COR-L47 (cell line): Measurements from ENCODE around the gene ZC3H7B.
"Not testable (repeated sequence)": the region's sequence is repeated elsewhere in the genome, so short reads cannot be mapped to it uniquely, and the experiment has no call there.

Source experiments
- DNase-seq: peaks from one replicate; lab custom pipeline; 2025; lab: John Stamatoyannopoulos, UW

Gene ZC3H7B

GRCh38 chr22:41285820-41286638 is 15.3 kb upstream of the ZC3H7B start, which contains the start of gene RANGAP1:
TSS of gene RANGAP1 (minus strand) at chr22:41286187. CDS start at chr22:41281044, 5,143 bp downstream.
- DNase-seq = peak; percentile 99

- DNase-seq = peak; percentile 18
These were observed 14.7 kb upstream of the ZC3H7B start for GRCh38 chr22:41286639-41287091.

GRCh38 chr22:41288245-41288946 is 12.9 kb upstream of the ZC3H7B start:
- peak; percentile 26 for DNase-seq

- no peak for DNase-seq
These were observed 11.7 kb upstream of the ZC3H7B start for GRCh38 chr22:41289671-41290070.

DNA sequence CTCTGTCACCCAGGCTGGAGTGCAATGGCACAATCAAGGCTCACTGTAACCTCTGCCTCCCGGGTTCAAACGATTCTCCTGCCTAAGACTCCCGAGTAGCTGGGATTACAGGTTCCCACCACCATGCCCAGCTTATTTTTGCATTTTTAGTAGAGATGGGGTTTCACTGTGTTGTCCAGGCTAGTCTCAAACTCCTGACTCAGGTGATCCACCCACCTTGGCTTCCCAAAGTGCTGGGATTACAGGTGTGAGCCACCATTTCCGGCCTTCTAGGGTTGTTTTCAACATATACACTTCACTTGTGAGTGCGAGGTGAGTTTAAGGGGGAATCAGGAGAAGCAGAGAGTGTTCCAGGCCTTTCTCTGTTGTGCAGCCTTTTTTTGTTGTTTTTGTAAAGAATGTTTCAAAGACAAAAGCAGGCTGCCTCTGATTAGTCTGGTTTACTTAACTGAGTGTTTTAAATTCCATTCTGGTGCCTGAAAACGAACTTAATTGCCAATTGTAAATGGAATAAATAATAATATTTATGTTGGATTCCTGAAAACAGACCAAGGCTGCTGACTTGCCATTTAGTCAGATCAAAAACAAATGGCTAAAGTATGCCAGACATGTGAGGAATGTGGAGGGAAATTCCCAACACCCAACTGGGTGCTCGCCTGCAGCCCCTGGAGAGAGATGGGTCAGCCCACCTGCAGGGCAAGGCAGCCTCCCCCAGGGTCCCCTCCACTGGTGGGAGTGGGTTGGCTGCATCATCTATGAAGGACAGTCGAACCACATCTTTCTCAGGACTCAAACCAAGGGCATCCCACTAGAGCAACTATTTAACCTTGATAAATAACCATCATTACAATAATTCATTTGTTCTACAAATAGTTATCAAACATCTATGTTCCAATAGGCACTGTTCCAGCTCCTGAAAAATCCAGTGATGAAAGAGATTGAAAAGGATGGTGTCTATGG is 10.8 kb upstream of the ZC3H7B start:
- DNase-seq = no peak

DNA sequence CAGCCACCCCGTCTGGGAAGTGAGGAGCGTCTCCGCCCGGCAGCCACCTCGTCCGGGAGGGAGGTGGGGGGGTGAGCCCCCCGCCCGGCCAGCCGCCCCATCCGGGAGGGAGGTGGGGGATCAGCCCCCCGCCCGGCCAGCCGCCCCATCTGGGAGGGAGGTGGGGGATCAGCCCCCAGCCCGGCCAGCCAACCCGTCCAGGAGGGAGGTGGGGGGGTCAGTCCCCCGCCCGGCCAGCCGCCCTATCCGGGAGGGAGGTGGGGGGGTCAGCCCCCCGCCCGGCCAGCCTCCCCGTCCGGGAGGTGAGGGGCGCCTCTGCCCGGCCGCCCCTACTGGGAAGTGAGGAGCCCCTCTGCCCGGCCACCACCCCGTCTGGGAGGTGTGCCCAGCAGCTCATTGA is 6.5 kb upstream of the ZC3H7B start:
- not testable (repeated sequence) for DNase-seq

DNA sequence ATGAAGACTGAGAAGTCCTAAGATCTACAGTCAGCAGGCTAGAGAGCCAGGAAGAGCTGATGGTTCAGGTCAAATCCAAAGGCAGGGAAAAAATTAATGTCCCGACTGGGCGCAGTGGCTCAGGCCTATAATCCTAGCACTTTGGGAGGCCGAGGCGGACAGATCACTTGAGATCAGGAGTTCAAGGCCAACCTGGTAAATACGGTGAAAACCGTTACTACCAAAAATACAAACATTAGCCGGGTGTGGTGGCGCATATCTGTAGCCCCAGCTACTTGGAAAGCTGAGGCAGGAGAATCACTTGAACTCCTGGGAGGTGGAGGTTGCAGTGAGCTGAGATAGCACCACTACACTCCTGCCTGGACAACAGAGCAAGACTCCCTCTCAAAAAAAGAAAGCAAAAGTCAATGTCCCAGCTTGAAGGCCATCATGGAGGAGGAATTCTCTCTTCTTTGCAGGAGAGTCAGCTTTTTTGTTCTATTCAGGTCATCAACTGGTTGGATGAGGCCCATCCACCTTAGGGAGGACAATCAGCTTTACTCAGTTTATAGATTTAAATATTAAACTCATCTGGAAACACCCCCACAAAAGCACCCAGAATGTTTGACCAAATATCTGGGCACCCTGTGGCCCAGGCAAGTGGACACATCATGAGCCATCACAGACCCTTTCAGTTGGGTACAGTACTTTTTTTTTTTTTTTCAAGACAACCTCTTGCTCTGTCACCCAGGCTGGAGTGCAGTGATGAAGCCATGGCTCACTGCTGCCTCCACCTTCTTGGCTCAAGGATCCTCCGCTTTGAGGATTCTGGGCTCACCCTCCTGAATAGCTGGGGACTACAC is 4.3 kb upstream of the ZC3H7B start:
- DNase-seq = no peak

- no peak for DNase-seq
These were observed 664 bp upstream of the ZC3H7B start for GRCh38 chr22:41300661-41301060.

GRCh38 chr22:41302021-41302767 is 869 bp downstream of the ZC3H7B start:
- peak; percentile 3 for DNase-seq

DNA sequence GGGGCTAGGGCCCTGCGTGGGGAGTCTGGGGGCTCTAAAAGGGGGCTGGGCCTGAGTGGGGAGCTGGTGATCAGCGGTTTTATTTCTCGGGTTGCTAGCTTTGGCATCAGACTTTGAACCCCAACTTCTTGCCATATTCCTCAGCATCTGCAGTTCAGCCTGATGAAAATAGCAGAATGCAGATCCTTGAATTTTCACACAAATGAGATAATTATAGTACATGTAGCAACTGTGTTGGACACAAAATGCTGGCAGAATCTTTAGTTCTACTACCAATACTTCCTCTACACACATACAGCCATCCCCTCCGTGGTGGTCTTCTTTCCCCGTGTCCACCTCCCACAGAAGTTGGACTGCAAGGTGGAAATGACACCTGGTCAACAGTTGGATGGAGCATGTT is 1.5 kb downstream of the ZC3H7B start:
- no peak for DNase-seq

DNA sequence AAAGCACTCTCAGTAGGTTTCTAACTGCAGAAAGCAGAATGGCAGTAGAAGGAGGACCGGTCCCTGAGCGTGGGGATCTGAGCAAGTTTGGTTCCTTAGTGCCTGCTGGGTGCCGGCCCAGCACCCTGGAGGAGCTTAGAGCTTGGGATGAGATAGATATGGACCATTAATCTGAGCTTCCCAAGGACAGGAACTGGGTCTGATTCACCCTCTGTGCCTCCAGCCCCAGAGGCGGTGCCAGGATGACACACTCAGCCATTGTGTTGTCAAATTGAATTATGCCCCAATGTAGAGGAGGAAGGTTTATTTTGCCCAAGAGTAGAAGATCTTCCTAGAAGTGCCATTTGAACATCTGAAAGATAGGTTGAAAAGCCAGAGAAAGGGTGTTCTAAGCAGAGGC is 4.3 kb downstream of the ZC3H7B start:
- DNase-seq = no peak

DNA sequence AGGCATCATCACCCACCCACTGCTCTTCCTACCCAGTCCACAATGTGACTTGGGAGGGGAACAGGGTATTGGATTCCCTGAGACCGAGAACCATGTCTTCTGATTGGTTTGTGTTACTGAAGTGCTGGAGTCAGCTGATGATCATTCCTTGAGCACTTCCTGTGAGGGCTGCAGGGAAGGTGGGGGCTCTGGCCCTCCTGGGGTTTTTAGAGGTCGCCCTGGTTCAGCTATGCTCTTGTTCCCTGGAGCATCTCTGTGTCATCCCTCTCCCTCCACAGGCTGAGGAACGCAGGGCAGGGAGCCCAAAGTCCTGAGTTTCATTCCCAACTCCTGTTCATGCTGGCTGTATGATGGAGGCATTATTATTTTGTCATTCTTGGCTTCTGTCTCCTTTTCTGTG is 6.7 kb downstream of the ZC3H7B start:
- DNase-seq = no peak

- DNase-seq = no peak
These were observed 7.2 kb downstream of the ZC3H7B start for GRCh38 chr22:41308544-41308947.

DNA sequence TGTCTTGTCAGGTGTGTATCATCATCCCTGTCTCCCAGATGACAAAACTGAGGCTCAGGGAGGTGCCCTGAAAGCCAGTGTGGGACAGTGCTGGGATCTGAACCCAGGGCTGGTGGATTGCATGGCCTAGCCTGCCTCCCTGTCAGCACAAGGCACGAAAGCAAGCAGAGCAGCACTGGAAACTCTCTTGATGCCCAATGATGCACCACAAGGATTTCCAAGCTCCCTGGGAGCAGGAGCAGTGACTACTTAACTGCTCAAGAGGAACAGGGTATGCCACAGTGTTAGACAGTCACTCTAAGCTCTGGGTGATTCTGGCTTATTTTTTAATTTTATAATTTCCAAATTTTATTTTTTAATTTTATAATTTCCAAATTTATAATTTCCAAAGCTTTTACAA is 9.0 kb downstream of the ZC3H7B start:
- no peak for DNase-seq

DNA sequence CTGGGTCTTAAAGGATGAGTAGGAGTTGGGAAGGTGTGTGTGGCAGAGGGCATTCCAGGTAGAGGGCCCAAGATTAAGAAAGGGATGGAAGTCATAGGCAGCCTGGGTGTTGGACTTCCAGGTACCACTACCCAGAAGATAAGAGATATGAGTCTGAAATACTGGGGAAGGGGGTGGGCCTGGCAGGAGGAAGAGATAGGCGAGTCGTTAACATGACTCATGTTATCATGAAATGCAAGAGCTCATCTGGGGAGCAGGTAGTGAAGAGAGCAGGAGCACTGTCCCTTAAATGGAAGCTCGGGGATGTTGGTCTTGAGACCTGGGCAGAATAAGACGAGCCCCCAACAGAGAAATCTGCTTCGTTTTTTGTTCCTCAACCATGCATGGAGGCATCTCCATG is 10.2 kb downstream of the ZC3H7B start:
- DNase-seq = no peak

DNA sequence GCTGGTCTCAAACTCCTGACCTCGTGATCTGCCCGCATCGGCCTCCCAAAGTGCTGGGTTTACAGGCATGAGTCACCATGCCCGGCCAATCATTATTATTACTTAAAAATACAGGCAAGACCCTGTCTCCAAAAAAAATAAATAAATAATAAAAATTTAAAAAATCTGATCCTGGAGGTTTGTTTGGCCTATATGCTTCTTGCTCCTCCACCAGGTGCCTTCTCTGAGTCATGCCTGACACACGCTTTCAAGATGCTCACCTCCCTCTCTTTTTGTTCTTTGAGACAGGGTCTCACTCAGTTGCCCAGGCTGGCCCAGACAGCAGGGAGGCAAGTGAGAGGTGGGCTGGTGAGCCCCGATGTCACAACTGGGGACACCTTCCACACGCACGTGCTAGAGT is 13.5 kb downstream of the ZC3H7B start:
- no peak for DNase-seq

DNA sequence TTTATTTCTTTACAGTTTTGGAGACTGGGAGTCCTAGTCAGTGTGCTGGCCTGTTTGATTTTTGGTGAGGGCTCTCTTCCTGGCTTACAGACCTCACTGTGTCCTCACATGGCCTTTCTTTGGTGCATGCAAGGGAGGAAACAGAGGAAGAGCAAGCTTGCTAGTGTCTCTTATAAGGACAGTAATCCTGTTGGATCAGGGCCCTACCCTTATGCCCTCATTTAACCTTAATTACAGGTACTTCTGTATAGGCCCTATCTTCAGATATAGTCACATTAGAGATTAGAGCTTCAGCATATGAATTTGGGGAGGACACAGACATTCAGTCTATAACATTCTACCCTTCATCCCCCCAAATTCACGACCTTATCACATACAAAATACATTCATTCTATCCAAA is 14.3 kb downstream of the ZC3H7B start:
- no peak for DNase-seq

GRCh38 chr22:41320416-41321240 is 19.3 kb downstream of the ZC3H7B start:
- no peak for DNase-seq

- no peak for DNase-seq
These were observed 23.6 kb downstream of the ZC3H7B start for GRCh38 chr22:41324821-41325528.
